ENCODE data around the gene NOS3. TPM values are rescaled to one million over a fixed set of nuclear protein-coding genes. Genes with fewer than 3 reads are reported as not detected.
"Not testable (repeated sequence)": the region's sequence is repeated elsewhere in the genome, so short reads cannot be mapped to it uniquely, and the experiment has no call there.

Gene NOS3
- total and polyA plus RNA-seq, 12 donors, result 10.0 to 53.3 (median 13.3) TPM

DNA sequence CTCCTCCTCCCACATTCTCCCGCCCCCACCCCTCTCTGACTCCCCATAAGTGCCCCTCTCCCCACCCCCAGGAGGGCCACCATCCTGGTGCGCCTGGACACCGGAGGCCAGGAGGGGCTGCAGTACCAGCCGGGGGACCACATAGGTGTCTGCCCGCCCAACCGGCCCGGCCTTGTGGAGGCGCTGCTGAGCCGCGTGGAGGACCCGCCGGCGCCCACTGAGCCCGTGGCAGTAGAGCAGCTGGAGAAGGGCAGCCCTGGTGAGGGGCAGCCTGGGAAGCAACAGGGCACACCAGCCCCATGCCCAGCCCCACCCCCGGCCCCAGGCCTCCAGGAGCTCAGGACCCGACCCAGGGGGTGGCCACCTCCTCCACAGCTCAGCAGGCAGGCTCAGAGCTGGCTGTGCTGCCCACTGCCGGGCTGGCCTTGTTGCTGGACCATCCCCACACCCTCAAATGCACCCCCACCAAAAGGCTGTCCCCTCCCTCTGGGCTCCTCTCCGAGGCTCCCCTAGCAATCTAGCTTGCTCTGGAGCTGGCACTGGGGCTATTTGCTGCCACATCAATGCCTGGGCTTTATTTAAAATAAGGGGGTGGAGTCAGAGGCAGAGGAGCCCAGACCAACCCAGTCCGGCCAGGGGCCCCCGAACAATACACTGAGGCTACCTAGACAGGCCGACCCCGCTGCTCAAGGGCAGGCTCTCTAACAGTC lies 18.7 kb downstream of the NOS3 start:
- 71 to 75% methylated on average over 22 of the region's 22 CpGs for WGBS, 2 donors
- TF ChIP-seq, protein P1, sequence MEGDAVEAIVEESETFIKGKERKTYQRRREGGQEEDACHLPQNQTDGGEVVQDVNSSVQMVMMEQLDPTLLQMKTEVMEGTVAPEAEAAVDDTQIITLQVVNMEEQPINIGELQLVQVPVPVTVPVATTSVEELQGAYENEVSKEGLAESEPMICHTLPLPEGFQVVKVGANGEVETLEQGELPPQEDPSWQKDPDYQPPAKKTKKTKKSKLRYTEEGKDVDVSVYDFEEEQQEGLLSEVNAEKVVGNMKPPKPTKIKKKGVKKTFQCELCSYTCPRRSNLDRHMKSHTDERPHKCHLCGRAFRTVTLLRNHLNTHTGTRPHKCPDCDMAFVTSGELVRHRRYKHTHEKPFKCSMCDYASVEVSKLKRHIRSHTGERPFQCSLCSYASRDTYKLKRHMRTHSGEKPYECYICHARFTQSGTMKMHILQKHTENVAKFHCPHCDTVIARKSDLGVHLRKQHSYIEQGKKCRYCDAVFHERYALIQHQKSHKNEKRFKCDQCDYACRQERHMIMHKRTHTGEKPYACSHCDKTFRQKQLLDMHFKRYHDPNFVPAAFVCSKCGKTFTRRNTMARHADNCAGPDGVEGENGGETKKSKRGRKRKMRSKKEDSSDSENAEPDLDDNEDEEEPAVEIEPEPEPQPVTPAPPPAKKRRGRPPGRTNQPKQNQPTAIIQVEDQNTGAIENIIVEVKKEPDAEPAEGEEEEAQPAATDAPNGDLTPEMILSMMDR (IDR thresholded peaks at IDR 0.05), result no peak
- Histone ChIP-seq H3K27ac (no peak overlapping the region), H3K4me3 (no peak overlapping the region), H3K9me3 (no peaks in the 10 kb centered on the region), H3K27me3 (peaks cover 0 to 19% (median 5%) of the 10 kb centered on the region in 7 donors), H3K36me3 (peaks cover 0 to 40% (median 0%) of the 10 kb centered on the region in 9 donors), H3K4me1 (peaks cover 10 to 84% (median 58%) of the 10 kb centered on the region in 9 donors)
- no peak for DNase-seq
- ATAC-seq, result peak in 1 of 8 donors; percentile 4
- intact Hi-C loops (cut with DNase I), result loop anchor here in 3 of 10 donors (10.0 kb wide), 3 partner anchors 45 to 575 kb away; no protein-coding TSS in a partner anchor

DNA sequence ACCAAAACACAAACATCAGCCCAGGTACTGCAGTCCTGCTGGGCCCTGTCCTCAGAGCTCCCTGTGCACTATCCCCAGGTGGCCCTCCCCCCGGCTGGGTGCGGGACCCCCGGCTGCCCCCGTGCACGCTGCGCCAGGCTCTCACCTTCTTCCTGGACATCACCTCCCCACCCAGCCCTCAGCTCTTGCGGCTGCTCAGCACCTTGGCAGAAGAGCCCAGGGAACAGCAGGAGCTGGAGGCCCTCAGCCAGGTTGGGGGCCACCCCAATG lies 19.2 kb downstream of the NOS3 start:
- Histone ChIP-seq H3K9me3 (no peaks in the 10 kb centered on the region), H3K36me3 (peaks cover 0 to 41% (median 0%) of the 10 kb centered on the region in 9 donors), H3K27ac (peak overlapping the region in 1 of 10 donors; percentile 15), H3K27me3 (peaks cover 0 to 19% (median 5%) of the 10 kb centered on the region in 7 donors), H3K4me3 (no peak overlapping the region), H3K4me1 (peaks cover 10 to 89% (median 58%) of the 10 kb centered on the region in 9 donors)
- 55 to 60% methylated on average over 7 of the region's 7 CpGs for WGBS, 2 donors
- DNase-seq (no peak), ATAC-seq (no peak)
- intact Hi-C loops (cut with DNase I), result loop anchor here in 2 of 10 donors (10.0 kb wide), 2 partner anchors 45 to 115 kb away; no protein-coding TSS in a partner anchor
- TF ChIP-seq, protein P1 (IDR thresholded peaks at IDR 0.05), result no peak

DNA sequence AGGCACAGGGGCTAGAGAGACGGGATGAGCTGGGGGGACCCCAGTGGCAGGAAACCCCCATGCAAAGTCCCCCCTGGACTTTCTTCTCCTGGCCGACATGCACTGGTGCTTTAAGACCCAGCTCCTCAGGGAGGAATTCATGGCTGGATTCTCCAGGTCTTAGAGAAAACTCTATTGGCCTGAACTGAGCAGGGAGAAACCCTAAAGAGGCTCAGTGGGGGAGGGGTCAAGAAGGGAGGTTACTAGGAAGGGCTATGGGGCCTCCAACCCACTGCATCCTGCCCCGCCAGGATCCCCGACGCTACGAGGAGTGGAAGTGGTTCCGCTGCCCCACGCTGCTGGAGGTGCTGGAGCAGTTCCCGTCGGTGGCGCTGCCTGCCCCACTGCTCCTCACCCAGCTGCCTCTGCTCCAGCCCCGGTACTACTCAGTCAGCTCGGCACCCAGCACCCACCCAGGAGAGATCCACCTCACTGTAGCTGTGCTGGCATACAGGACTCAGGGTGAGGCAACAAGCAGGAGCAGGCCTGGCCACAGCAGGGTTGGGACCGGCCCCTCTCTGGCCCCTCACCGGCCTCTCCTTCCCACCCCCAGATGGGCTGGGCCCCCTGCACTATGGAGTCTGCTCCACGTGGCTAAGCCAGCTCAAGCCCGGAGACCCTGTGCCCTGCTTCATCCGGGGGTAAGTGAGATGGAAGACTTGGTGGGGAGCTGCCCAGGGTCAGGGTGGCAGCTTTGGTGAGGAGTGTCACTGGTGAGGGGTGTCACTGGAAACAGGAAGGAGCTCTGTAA lies 19.7 kb downstream of the NOS3 start:
- no peak overlapping the region for H3K4me3 ChIP-seq
- intact Hi-C loops (cut with DNase I), result loop anchor here in 2 of 10 donors (10.0 kb wide), 2 partner anchors 46 to 116 kb away; no protein-coding TSS in a partner anchor

DNA sequence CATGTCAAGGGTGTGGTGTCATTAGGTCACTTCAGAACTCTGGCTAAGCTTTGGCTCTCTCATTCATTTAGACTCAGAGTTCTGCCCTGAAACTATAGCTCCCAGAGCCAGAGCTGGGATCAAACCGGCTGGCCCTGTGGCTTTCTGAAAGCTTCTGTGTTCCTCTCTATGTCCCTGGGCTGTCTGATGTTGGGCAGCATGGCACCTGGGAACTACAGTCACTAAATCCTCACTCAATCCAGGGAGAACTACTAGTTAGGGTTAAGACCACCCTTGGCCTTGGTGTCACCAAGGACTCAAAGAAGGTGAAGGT lies 20.2 kb downstream of the NOS3 start:
- Histone ChIP-seq H3K27me3 (peaks cover 0 to 19% (median 5%) of the 10 kb centered on the region in 7 donors), H3K4me3 (no peak overlapping the region), H3K36me3 (peaks cover 0 to 30% (median 0%) of the 10 kb centered on the region in 9 donors), H3K4me1 (peaks cover 10 to 86% (median 58%) of the 10 kb centered on the region in 9 donors), H3K9me3 (no peaks in the 10 kb centered on the region), H3K27ac (peak overlapping the region in 2 of 10 donors; percentile 15 to 50)
- intact Hi-C loops (cut with DNase I), result loop anchor here in 2 of 10 donors (10.0 kb wide), 2 partner anchors 46 to 116 kb away; no protein-coding TSS in a partner anchor
- WGBS, 2 donors, result 50 to 65% methylated on average over 1 of the region's 1 CpG
- DNase-seq (no peak), ATAC-seq (no peak)
- TF ChIP-seq, protein P1 (IDR thresholded peaks at IDR 0.05), result no peak

More for the DNA sequence above, 19.7 kb downstream of the NOS3 start:
- Histone ChIP-seq H3K27ac (peak overlapping the region in 2 of 10 donors; percentile 15 to 50), H3K36me3 (peaks cover 0 to 36% (median 0%) of the 10 kb centered on the region in 9 donors), H3K27me3 (peaks cover 0 to 19% (median 5%) of the 10 kb centered on the region in 7 donors), H3K9me3 (no peaks in the 10 kb centered on the region), H3K4me1 (peaks cover 10 to 91% (median 58%) of the 10 kb centered on the region in 9 donors)
- TF ChIP-seq, protein P1 (IDR thresholded peaks at IDR 0.05), result no peak
- no peak for DNase-seq
- 53 to 56% methylated on average over 18 of the region's 18 CpGs for WGBS, 2 donors
- ATAC-seq, result no peak

DNA sequence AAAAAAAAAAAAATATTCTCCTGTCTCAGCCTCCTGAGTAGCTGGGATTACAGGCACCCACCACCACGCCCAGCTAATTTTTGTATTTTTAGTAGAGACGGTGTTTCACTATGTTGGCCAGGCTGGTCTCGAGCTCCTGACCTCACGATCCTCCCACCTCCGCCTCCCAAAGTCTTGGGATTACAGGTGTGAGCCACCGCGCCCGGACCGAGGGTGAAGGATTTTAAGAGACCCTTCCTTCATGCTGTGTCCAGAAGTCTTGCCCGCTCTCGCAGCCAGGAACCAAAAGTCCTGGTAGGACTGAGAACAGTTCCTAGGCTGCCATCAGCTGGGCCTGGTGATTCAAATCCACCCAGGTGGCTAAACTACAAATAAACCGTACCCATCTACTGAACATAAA lies 20.8 kb downstream of the NOS3 start:
- 88 to 93% methylated on average over 12 of the region's 12 CpGs for WGBS, 2 donors
- ATAC-seq, H3K9me3 ChIP-seq, DNase-seq, H3K4me3 ChIP-seq: not testable (repeated sequence)
- H3K36me3 ChIP-seq, result peaks cover 0 to 24% (median 0%) of the 10 kb centered on the region in 9 donors
- peaks cover 0 to 19% (median 5%) of the 10 kb centered on the region in 7 donors for H3K27me3 ChIP-seq
- H3K4me1 ChIP-seq, result peaks cover 9 to 80% (median 53%) of the 10 kb centered on the region in 9 donors
- H3K27ac ChIP-seq, result peak overlapping the region in 1 of 10 donors; percentile 26
- intact Hi-C loops (cut with DNase I), result loop anchor here in 2 of 10 donors (10.0 kb wide), 2 partner anchors 47 to 117 kb away; no protein-coding TSS in a partner anchor

Data from heart right ventricle (tissue), 16 donors.